Panc1 (cell line): Measurements from ENCODE around the gene SHQ1.

Source experiments
- CTCF ChIP-seq: fragments of 450-650 bp; IDR thresholded peaks from 2 replicates; pipeline ENCODE4 v1.5.1; 2017; ENCODE audit warnings: mild to moderate bottlenecking
- POLR2AphosphoS5 ChIP-seq: IDR thresholded peaks from 2 replicates; pipeline ENCODE4 v1.6.1; 2012; ENCODE audit warnings: mild to moderate bottlenecking, low read depth, low read length, moderate library complexity
- REST ChIP-seq, 2 experiments: IDR thresholded peaks; 2 replicates each; pipeline ENCODE4 v1.6.1; 2011 to 2012; ENCODE audit warnings: low read depth in 2 of 2, control low read depth in 1 of 2, low read length in 1 of 2, mild to moderate bottlenecking in 1 of 2, moderate library complexity in 1 of 2; ENCODE audit not compliant: insufficient read depth in 1 of 2
- SIN3A ChIP-seq: IDR thresholded peaks from 2 replicates; pipeline ENCODE4 v1.6.1; 2012; ENCODE audit warnings: low read depth, mild to moderate bottlenecking, low read length, moderate library complexity, borderline replicate concordance; ENCODE audit not compliant: insufficient read depth

- TF ChIP-seq CTCF (no peak), SIN3A (no peak), POLR2AphosphoS5 (no peak), REST (IDR thresholded peaks at IDR 0.05; ENCODE audit: insufficient read depth in 1 of 2, low read depth in 2 of 2, low read length in 1 of 2) (no peak)
Measured at GRCh38 chr3:72745146-72745999, 102.9 kb downstream of the SHQ1 start.
